HepG2 (cell line): Measurements from ENCODE around the gene PFAS. TPM values are rescaled to one million over a fixed set of nuclear protein-coding genes. Genes with fewer than 3 reads are reported as not detected.
A peak's percentile ranks its signal among the peaks of the same experiment; 100 is the strongest.

Source experiments
- HINFP ChIP-seq: sonication (generic); formaldehyde crosslinking; IDR thresholded peaks from 2 replicates; pipeline ENCODE4 v1.4.0; 2020; ENCODE audit warnings: low read depth, mild to moderate bottlenecking, missing genetic modification reagents
- KLF6 ChIP-seq: IDR thresholded peaks from 2 replicates; pipeline ENCODE4 v1.8.0; 2016; ENCODE audit warnings: missing biosample characterization, missing genetic modification reagents
- ZNF121 ChIP-seq: sonication (generic); formaldehyde crosslinking; IDR thresholded peaks from 2 replicates; pipeline ENCODE4 v1.5.0; 2020; ENCODE audit warnings: mild to moderate bottlenecking, missing genetic modification reagents
- ZNF280B ChIP-seq: sonication (generic); formaldehyde crosslinking; IDR thresholded peaks from 2 replicates; pipeline ENCODE4 v1.5.0; 2020; ENCODE audit warnings: missing genetic modification reagents, mild to moderate bottlenecking, borderline replicate concordance
- ZNF337 ChIP-seq: sonication (generic); formaldehyde crosslinking; IDR thresholded peaks from 2 replicates; pipeline ENCODE4 v1.5.1; 2020; ENCODE audit warnings: missing genetic modification reagents, low read depth, mild to moderate bottlenecking, borderline replicate concordance
- ZNF350 ChIP-seq: sonication (generic); formaldehyde crosslinking; IDR thresholded peaks from 2 replicates; pipeline ENCODE4 v1.4.0; 2020; ENCODE audit warnings: mild to moderate bottlenecking, low read depth, missing genetic modification reagents, borderline replicate concordance
- polyA plus RNA-seq, 8 experiments: library from polyadenylated mRNA; depleted of rRNA in 3 of 8; stranded (reverse) in 7 of 8; unstranded in 1 of 8; fragments of >200 nt; fragmentation: Illumina TruSeq in 4 of 8; extraction: Trizol in 4 of 8; gene quantifications; 2 replicates each; pipeline versions ENCODE4 v1.2.1 to v1.2.3, GENCODE V29; 2011 to 2016; ENCODE audit warnings: low read depth in 4 of 8, missing spikeins in 1 of 8, mixed read lengths in 1 of 8; ENCODE audit not compliant: insufficient read depth in 1 of 8
- total RNA-seq, 5 experiments: library from RNA; depleted of rRNA; stranded (reverse); fragments of >200 nt; fragmentation: Illumina TruSeq; extraction: Trizol; gene quantifications; 2 replicates each; pipeline ENCODE4 v1.2.3, GENCODE V29; 2016; ENCODE audit warnings: low read depth in 1 of 5
- TF ChIP-seq, protein P1 (sequence below): IDR thresholded peaks from 2 replicates; pipeline ENCODE4 v1.6.1; 2016; ENCODE audit warnings: control low read depth
- TF ChIP-seq, protein P2 (sequence below): sonication (generic); formaldehyde crosslinking; IDR thresholded peaks from 2 replicates; pipeline ENCODE4 v1.5.1; 2020; ENCODE audit warnings: mild to moderate bottlenecking, missing genetic modification reagents, moderate library complexity
- TF ChIP-seq, protein P3 (sequence below): sonication (generic); formaldehyde crosslinking; IDR thresholded peaks from 2 replicates; pipeline ENCODE4 v1.9.0; 2022; ENCODE audit warnings: missing genetic modification reagents, mild to moderate bottlenecking, borderline replicate concordance
- TF ChIP-seq, protein P4 (sequence below): sonication (generic); formaldehyde crosslinking; IDR thresholded peaks from 2 replicates; pipeline ENCODE4 v1.4.0; 2020; ENCODE audit warnings: missing genetic modification reagents

Gene PFAS
- total and polyA plus RNA-seq, 2 of the 13 experiments (the other 11 are each of a cell fraction or from before 2014, with no cell fraction given) = 49.4 to 58.2 TPM

DNA sequence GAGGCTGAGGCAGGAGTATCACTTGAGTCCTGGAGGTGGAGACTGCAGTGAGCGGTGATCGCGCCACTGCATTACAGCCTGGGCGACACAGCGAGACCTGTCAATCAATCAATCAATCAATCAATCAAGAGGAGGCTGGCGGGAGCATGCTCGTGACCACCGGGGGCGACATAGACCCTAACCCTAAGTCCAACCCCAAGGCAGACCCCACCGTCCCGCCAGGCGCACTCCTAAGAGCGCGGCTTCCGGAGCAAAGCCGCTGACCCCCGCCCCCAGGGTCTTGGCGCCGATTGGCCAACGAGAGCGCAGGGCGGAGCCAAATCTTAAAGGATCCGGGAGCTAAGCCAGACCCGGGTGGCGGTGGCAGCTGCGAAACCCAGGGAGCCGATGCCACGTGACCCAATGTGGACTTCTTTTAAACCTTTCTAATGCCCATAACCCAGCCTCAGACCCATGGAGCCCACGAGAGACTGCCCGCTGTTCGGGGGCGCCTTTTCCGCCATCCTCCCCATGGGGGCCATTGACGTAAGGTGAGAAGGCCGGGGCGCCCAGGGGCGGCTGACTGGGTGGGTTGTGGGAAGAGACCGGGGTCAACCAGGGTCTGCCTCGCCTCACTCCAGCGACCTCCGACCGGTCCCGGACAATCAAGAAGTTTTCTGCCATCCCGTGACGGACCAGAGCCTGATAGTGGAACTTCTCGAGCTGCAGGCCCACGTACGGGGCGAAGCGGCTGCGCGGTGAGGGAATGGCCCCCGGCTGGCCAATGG, 39.4 kb downstream of the PFAS start, which contains the start of gene RANGRF (continued):
- TF ChIP-seq, protein P1, sequence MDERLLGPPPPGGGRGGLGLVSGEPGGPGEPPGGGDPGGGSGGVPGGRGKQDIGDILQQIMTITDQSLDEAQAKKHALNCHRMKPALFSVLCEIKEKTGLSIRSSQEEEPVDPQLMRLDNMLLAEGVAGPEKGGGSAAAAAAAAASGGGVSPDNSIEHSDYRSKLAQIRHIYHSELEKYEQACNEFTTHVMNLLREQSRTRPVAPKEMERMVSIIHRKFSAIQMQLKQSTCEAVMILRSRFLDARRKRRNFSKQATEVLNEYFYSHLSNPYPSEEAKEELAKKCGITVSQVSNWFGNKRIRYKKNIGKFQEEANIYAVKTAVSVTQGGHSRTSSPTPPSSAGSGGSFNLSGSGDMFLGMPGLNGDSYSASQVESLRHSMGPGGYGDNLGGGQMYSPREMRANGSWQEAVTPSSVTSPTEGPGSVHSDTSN (CRISPR knock-in tag) = peak; percentile 65
- TF ChIP-seq HINFP (CRISPR knock-in tag) (0 out of 2 replicates have a peak, but pooled peaks have one; percentile 78), ZNF337 (CRISPR knock-in tag) (peak; percentile 73; the same call in 1 of the 2 replicates), ZNF121 (0 out of 2 replicates have a peak, but pooled peaks have one; percentile 13), ZNF350 (peak; percentile 75), ZNF280B (CRISPR knock-in tag) (no peak), KLF6 (peak; percentile 32)
- TF ChIP-seq, protein P2, sequence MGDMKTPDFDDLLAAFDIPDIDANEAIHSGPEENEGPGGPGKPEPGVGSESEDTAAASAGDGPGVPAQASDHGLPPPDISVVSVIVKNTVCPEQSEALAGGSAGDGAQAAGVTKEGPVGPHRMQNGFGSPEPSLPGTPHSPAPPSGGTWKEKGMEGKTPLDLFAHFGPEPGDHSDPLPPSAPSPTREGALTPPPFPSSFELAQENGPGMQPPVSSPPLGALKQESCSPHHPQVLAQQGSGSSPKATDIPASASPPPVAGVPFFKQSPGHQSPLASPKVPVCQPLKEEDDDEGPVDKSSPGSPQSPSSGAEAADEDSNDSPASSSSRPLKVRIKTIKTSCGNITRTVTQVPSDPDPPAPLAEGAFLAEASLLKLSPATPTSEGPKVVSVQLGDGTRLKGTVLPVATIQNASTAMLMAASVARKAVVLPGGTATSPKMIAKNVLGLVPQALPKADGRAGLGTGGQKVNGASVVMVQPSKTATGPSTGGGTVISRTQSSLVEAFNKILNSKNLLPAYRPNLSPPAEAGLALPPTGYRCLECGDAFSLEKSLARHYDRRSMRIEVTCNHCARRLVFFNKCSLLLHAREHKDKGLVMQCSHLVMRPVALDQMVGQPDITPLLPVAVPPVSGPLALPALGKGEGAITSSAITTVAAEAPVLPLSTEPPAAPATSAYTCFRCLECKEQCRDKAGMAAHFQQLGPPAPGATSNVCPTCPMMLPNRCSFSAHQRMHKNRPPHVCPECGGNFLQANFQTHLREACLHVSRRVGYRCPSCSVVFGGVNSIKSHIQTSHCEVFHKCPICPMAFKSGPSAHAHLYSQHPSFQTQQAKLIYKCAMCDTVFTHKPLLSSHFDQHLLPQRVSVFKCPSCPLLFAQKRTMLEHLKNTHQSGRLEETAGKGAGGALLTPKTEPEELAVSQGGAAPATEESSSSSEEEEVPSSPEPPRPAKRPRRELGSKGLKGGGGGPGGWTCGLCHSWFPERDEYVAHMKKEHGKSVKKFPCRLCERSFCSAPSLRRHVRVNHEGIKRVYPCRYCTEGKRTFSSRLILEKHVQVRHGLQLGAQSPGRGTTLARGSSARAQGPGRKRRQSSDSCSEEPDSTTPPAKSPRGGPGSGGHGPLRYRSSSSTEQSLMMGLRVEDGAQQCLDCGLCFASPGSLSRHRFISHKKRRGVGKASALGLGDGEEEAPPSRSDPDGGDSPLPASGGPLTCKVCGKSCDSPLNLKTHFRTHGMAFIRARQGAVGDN (CRISPR knock-in tag) = peak; percentile 94
- TF ChIP-seq, protein P3, sequence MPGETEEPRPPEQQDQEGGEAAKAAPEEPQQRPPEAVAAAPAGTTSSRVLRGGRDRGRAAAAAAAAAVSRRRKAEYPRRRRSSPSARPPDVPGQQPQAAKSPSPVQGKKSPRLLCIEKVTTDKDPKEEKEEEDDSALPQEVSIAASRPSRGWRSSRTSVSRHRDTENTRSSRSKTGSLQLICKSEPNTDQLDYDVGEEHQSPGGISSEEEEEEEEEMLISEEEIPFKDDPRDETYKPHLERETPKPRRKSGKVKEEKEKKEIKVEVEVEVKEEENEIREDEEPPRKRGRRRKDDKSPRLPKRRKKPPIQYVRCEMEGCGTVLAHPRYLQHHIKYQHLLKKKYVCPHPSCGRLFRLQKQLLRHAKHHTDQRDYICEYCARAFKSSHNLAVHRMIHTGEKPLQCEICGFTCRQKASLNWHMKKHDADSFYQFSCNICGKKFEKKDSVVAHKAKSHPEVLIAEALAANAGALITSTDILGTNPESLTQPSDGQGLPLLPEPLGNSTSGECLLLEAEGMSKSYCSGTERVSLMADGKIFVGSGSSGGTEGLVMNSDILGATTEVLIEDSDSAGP = peak; percentile 100
- TF ChIP-seq, protein P4, sequence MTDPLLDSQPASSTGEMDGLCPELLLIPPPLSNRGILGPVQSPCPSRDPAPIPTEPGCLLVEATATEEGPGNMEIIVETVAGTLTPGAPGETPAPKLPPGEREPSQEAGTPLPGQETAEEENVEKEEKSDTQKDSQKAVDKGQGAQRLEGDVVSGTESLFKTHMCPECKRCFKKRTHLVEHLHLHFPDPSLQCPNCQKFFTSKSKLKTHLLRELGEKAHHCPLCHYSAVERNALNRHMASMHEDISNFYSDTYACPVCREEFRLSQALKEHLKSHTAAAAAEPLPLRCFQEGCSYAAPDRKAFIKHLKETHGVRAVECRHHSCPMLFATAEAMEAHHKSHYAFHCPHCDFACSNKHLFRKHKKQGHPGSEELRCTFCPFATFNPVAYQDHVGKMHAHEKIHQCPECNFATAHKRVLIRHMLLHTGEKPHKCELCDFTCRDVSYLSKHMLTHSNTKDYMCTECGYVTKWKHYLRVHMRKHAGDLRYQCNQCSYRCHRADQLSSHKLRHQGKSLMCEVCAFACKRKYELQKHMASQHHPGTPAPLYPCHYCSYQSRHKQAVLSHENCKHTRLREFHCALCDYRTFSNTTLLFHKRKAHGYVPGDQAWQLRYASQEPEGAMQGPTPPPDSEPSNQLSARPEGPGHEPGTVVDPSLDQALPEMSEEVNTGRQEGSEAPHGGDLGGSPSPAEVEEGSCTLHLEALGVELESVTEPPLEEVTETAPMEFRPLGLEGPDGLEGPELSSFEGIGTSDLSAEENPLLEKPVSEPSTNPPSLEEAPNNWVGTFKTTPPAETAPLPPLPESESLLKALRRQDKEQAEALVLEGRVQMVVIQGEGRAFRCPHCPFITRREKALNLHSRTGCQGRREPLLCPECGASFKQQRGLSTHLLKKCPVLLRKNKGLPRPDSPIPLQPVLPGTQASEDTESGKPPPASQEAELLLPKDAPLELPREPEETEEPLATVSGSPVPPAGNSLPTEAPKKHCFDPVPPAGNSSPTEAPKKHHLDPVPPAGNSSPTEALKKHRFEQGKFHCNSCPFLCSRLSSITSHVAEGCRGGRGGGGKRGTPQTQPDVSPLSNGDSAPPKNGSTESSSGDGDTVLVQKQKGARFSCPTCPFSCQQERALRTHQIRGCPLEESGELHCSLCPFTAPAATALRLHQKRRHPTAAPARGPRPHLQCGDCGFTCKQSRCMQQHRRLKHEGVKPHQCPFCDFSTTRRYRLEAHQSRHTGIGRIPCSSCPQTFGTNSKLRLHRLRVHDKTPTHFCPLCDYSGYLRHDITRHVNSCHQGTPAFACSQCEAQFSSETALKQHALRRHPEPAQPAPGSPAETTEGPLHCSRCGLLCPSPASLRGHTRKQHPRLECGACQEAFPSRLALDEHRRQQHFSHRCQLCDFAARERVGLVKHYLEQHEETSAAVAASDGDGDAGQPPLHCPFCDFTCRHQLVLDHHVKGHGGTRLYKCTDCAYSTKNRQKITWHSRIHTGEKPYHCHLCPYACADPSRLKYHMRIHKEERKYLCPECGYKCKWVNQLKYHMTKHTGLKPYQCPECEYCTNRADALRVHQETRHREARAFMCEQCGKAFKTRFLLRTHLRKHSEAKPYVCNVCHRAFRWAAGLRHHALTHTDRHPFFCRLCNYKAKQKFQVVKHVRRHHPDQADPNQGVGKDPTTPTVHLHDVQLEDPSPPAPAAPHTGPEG = peak; percentile 13; the same call in 1 of the 2 replicates
